Neural cell (in vitro differentiated cells): ENCODE measurements around the gene GALNT2. TPM values are rescaled to one million over a fixed set of nuclear protein-coding genes. Genes with fewer than 3 reads are reported as not detected.

Experiments
- H2AFZ ChIP-seq: fragments of 200-600, 300-800 bp; sonication (generic), shearing (Covaris generic); 2 replicates; pipeline ENCODE4 v1.6.0; 2014; ENCODE audit warnings: low read depth, mild to moderate bottlenecking, antibody characterized with exemption, low read length, moderate library complexity
- H3F3A ChIP-seq: fragments of 200-600 bp; shearing (Covaris generic); 2 replicates; pipeline ENCODE4 v1.6.1; 2016; ENCODE audit warnings: mild to moderate bottlenecking, moderate library complexity, mixed read lengths, antibody characterized with exemption, low read length; ENCODE audit not compliant: insufficient read depth, poor library complexity, severe bottlenecking
- H3K27ac ChIP-seq: fragments of 200-600, 300-800 bp; sonication (generic), shearing (Covaris generic); 2 replicates; pipeline ENCODE4 v1.5.1; 2014; ENCODE audit warnings: mild to moderate bottlenecking, low read length, moderate library complexity
- H3K27me3 ChIP-seq: fragments of 300-800, 200-600 bp; sonication (generic), shearing (Covaris generic); 2 replicates; pipeline ENCODE4 v1.6.0; 2014; ENCODE audit warnings: mild to moderate bottlenecking, low read depth, low read length, moderate library complexity; ENCODE audit not compliant: insufficient read depth
- H3K36me3 ChIP-seq: fragments of 300-800, 200-600 bp; sonication (generic), shearing (Covaris generic); 2 replicates; pipeline ENCODE4 v1.5.1; 2014; ENCODE audit warnings: mild to moderate bottlenecking, antibody characterized with exemption, low read length, moderate library complexity; ENCODE audit not compliant: insufficient read depth
- H3K4me2 ChIP-seq: fragments of 300-800, 200-600 bp; sonication (generic), shearing (Covaris generic); 2 replicates; pipeline ENCODE4 v1.6.0; 2014; ENCODE audit warnings: mild to moderate bottlenecking, low read length
- H3K4me3 ChIP-seq: fragments of 300-800, 200-600 bp; sonication (generic), shearing (Covaris generic); 2 replicates; pipeline ENCODE4 v1.5.1; 2014; ENCODE audit warnings: mild to moderate bottlenecking, low read length, moderate library complexity
- H3K79me2 ChIP-seq: fragments of 200-600 bp; shearing (Covaris generic); replicated peaks from 2 replicates; pipeline ENCODE4 v1.6.0; 2014; ENCODE audit warnings: mild to moderate bottlenecking, low read length, moderate library complexity; ENCODE audit not compliant: insufficient read depth
- H3K9ac ChIP-seq: fragments of 300-800, 200-600 bp; sonication (generic), shearing (Covaris generic); 2 replicates; pipeline ENCODE4 v1.6.1; 2016; ENCODE audit warnings: mild to moderate bottlenecking, low read length, mixed read lengths
- H3K9me2 ChIP-seq: fragments of 200-600 bp; shearing (Covaris generic); 2 replicates; pipeline ENCODE4 v1.6.1; 2016; ENCODE audit warnings: mild to moderate bottlenecking, low read length, mixed read lengths; ENCODE audit not compliant: insufficient read depth
- H3K9me3 ChIP-seq: fragments of 200-600, 300-800 bp; sonication (generic), shearing (Covaris generic); 2 replicates; pipeline ENCODE4 v1.6.1; 2016; ENCODE audit warnings: mild to moderate bottlenecking, mixed run types, low read length, moderate library complexity, mixed read lengths
- H4K20me1 ChIP-seq: fragments of 200-600 bp; shearing (Covaris generic); 2 replicates; pipeline ENCODE4 v1.6.1; 2016; ENCODE audit warnings: mild to moderate bottlenecking, mixed run types; ENCODE audit not compliant: insufficient read depth
- EP300 ChIP-seq: fragments of 450-650 bp; conservative IDR thresholded peaks from 2 replicates; pipeline ENCODE4 v1.6.1; 2014; ENCODE audit warnings: antibody characterized with exemption, mild to moderate bottlenecking, moderate library complexity; ENCODE audit not compliant: poor library complexity, severe bottlenecking
- EZH2 ChIP-seq: fragments of 200-600, 300-800 bp; shearing (Covaris generic), sonication (generic); IDR thresholded peaks from 2 replicates; pipeline ENCODE4 v1.6.1; 2014; ENCODE audit warnings: antibody characterized with exemption, low read length, borderline replicate concordance, mild to moderate bottlenecking; ENCODE audit not compliant: insufficient read depth, poor library complexity, severe bottlenecking
- MXI1 ChIP-seq: fragments of 450-650 bp; conservative IDR thresholded peaks from 2 replicates; pipeline ENCODE4 v1.6.1; 2014; ENCODE audit warnings: antibody characterized with exemption, mild to moderate bottlenecking; ENCODE audit not compliant: poor library complexity, severe bottlenecking
- POLR2AphosphoS5 ChIP-seq: IDR thresholded peaks from 2 replicates; pipeline ENCODE4 v1.6.1; 2012
- RAD21 ChIP-seq: fragments of 450-650 bp; conservative IDR thresholded peaks from 2 replicates; pipeline ENCODE4 v1.6.1; 2014; ENCODE audit warnings: antibody characterized with exemption, mild to moderate bottlenecking, moderate library complexity
- SMC3 ChIP-seq: fragments of 450-650 bp; conservative IDR thresholded peaks from 2 replicates; pipeline ENCODE4 v1.6.1; 2014; ENCODE audit warnings: antibody characterized with exemption, mild to moderate bottlenecking, moderate library complexity; ENCODE audit not compliant: poor library complexity
- TAF1 ChIP-seq: IDR thresholded peaks from 2 replicates; pipeline ENCODE4 v1.6.1; 2012; ENCODE audit warnings: low read depth
- polyA plus RNA-seq: library from polyadenylated mRNA; depleted of rRNA; stranded (reverse); fragments of >200 nt; gene quantifications from 2 replicates; pipeline ENCODE4 v1.2.3, GENCODE V29; 2014
- TF ChIP-seq, protein P1 (sequence below): fragments of 450-650 bp; IDR thresholded peaks from 2 replicates; pipeline ENCODE4 v1.5.1; 2014; ENCODE audit warnings: antibody characterized with exemption, mild to moderate bottlenecking, moderate library complexity; ENCODE audit not compliant: poor library complexity, severe bottlenecking
- TF ChIP-seq, protein P2 (sequence below): IDR thresholded peaks from 2 replicates; pipeline ENCODE4 v1.6.1; 2012; ENCODE audit warnings: borderline replicate concordance

GALNT2 gene
- polyA plus RNA-seq, 1 donor from 2014 or later, result 38.8 TPM

DNA sequence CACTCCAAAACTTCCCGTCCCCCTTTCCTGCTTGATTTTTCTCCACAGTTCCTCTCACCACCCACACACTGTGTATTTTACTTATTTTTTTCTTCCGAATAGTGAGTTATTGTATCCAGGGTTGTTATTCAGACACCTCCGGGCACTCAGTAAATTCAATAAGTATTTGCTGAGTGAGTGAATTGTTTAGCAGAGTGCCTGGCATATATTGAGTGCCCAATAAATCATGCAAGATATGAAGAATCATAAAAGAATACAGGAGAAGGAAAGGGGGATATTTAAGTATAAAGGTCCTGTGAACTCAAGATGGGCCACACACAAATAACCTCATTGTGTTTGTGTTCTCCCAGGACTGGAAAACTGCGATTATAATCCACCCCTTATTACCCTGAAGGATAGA is 139.9 kb downstream of the GALNT2 start:
- no peaks in the 10 kb centered on the region for H4K20me1 ChIP-seq
- no peak for TF ChIP-seq EP300
- H3K9me3 ChIP-seq, result no peaks in the 10 kb centered on the region
- H3K4me3 ChIP-seq, result no peak overlapping the region
- H3K27me3 ChIP-seq, result no peaks in the 10 kb centered on the region
- no peak overlapping the region for H2AFZ ChIP-seq
- no peaks in the 10 kb centered on the region for H3K36me3 ChIP-seq
- no peak overlapping the region for H3K27ac ChIP-seq
- no peak overlapping the region for H3K4me2 ChIP-seq
- H3F3A ChIP-seq, result no peaks in the 10 kb centered on the region
- H3K9ac ChIP-seq, result no peak overlapping the region
- no peaks in the 10 kb centered on the region for H3K9me2 ChIP-seq
- no peaks in the 10 kb centered on the region for H3K79me2 ChIP-seq

DNA sequence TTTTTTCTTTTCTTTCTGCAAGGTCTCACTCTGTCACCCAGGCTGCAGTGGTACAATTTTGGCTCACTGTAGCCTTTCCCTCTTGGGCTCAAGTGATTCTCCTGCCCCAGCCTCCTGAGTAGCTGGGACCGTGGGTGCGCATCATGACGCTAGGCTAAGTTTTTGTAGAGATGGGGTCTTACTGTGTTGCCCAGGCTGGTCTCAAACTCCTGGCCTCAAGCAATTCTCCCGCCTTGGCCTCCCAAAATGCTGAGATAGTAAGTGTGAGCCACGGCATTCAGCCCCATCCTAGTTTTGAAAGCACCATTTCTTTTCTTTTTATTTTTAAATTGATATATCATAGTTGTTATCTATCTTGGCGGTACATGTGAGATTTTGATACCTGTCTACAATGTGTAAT is 140.6 kb downstream of the GALNT2 start:
- Histone ChIP-seq H3K36me3 (no peaks in the 10 kb centered on the region), H4K20me1 (no peaks in the 10 kb centered on the region), H3K79me2 (no peaks in the 10 kb centered on the region), H3K4me2 (no peak overlapping the region), H3K27me3 (no peaks in the 10 kb centered on the region), H3F3A (no peaks in the 10 kb centered on the region), H2AFZ (no peak overlapping the region), H3K9me3 (no peaks in the 10 kb centered on the region), H3K4me3 (no peak overlapping the region), H3K9ac (no peak overlapping the region), H3K27ac (no peak overlapping the region), H3K9me2 (no peaks in the 10 kb centered on the region)
- TF ChIP-seq RAD21, result no peak
- no peak for TF ChIP-seq EZH2
- no peak for TF ChIP-seq MXI1
- TF ChIP-seq, protein P1, sequence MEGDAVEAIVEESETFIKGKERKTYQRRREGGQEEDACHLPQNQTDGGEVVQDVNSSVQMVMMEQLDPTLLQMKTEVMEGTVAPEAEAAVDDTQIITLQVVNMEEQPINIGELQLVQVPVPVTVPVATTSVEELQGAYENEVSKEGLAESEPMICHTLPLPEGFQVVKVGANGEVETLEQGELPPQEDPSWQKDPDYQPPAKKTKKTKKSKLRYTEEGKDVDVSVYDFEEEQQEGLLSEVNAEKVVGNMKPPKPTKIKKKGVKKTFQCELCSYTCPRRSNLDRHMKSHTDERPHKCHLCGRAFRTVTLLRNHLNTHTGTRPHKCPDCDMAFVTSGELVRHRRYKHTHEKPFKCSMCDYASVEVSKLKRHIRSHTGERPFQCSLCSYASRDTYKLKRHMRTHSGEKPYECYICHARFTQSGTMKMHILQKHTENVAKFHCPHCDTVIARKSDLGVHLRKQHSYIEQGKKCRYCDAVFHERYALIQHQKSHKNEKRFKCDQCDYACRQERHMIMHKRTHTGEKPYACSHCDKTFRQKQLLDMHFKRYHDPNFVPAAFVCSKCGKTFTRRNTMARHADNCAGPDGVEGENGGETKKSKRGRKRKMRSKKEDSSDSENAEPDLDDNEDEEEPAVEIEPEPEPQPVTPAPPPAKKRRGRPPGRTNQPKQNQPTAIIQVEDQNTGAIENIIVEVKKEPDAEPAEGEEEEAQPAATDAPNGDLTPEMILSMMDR, result no peak
- TF ChIP-seq POLR2AphosphoS5, result no peak
- TF ChIP-seq TAF1, result no peak

DNA sequence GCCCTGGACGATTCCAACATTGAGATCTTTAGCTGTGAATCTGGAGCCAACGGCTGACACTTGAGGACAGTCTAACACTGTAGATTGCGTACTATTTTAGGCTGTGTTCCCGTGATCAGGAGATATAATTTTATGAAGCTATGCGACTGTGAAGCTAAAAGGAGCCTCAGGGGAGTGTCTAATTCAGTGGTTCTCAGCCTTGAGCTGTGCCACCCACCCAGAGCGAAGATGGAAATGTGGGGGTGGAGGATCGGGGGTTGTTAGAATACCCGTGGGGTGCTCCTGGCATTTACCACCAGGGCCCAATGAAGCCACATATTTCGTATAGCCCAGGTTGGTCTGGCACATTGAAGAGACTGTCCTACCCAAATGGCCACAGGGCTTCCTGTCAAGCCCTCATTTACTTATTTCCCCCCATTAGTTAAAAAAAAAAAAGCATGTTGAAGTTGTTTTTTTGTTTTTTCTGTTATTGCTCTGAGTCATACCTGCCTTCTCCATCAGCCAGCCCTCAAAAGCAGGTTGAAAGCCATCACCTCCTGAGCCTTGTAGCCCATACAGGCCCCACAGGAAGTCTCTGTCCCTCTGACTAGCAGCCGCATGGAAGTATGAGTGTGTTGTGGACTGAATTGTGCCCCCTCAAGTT is 141.7 kb downstream of the GALNT2 start:
- TF ChIP-seq EP300, result no peak
- no peak for TF ChIP-seq RAD21
- no peak for TF ChIP-seq MXI1
- TF ChIP-seq SMC3, result no peak
- TF ChIP-seq, protein P2, sequence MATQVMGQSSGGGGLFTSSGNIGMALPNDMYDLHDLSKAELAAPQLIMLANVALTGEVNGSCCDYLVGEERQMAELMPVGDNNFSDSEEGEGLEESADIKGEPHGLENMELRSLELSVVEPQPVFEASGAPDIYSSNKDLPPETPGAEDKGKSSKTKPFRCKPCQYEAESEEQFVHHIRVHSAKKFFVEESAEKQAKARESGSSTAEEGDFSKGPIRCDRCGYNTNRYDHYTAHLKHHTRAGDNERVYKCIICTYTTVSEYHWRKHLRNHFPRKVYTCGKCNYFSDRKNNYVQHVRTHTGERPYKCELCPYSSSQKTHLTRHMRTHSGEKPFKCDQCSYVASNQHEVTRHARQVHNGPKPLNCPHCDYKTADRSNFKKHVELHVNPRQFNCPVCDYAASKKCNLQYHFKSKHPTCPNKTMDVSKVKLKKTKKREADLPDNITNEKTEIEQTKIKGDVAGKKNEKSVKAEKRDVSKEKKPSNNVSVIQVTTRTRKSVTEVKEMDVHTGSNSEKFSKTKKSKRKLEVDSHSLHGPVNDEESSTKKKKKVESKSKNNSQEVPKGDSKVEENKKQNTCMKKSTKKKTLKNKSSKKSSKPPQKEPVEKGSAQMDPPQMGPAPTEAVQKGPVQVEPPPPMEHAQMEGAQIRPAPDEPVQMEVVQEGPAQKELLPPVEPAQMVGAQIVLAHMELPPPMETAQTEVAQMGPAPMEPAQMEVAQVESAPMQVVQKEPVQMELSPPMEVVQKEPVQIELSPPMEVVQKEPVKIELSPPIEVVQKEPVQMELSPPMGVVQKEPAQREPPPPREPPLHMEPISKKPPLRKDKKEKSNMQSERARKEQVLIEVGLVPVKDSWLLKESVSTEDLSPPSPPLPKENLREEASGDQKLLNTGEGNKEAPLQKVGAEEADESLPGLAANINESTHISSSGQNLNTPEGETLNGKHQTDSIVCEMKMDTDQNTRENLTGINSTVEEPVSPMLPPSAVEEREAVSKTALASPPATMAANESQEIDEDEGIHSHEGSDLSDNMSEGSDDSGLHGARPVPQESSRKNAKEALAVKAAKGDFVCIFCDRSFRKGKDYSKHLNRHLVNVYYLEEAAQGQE, result no peak
- no peak for TF ChIP-seq EZH2
- TF ChIP-seq, protein P1, result no peak
- TF ChIP-seq TAF1, result no peak
- TF ChIP-seq POLR2AphosphoS5, result no peak
- no peaks in the 10 kb centered on the region for H4K20me1 ChIP-seq

More for the DNA sequence above, 141.7 kb downstream of the GALNT2 start:
- Histone ChIP-seq H3F3A (no peaks in the 10 kb centered on the region), H3K9ac (no peak overlapping the region), H3K4me2 (no peak overlapping the region), H2AFZ (no peak overlapping the region), H3K36me3 (no peaks in the 10 kb centered on the region), H3K9me3 (no peaks in the 10 kb centered on the region), H3K79me2 (no peaks in the 10 kb centered on the region), H3K27me3 (no peaks in the 10 kb centered on the region), H3K27ac (no peak overlapping the region), H3K9me2 (no peaks in the 10 kb centered on the region), H3K4me3 (no peak overlapping the region)
